T-helper 1 cell treated with Interleukin-12 subunit alpha and Interleukin-12 subunit beta and Interleukin-4 antibody, amounts not matched to agents 30 μg/mL and 1 μg/mL, for 36 hours (primary cell): ENCODE data around the gene SHISA8.

Source experiments
- H3K27ac Mint-ChIP-seq: one replicate; pipeline ENCODE4 v1.8.0; 2021; ENCODE audit warnings: mild to moderate bottlenecking, mixed read lengths
- H3K27me3 Mint-ChIP-seq: one replicate; pipeline ENCODE4 v1.8.0; 2021; ENCODE audit warnings: low read depth, mixed read lengths
- H3K36me3 Mint-ChIP-seq: one replicate; pipeline ENCODE4 v1.8.0; 2021; ENCODE audit warnings: low read depth, mixed read lengths
- H3K4me1 Mint-ChIP-seq: one replicate; pipeline ENCODE4 v1.8.0; 2021; ENCODE audit warnings: low read depth, mixed read lengths
- H3K4me3 Mint-ChIP-seq: one replicate; pipeline ENCODE4 v1.8.0; 2021; ENCODE audit warnings: mild to moderate bottlenecking, moderate library complexity, mixed read lengths
- H3K9me3 Mint-ChIP-seq: one replicate; pipeline ENCODE4 v1.8.0; 2021; ENCODE audit warnings: mixed read lengths

SHISA8 gene

DNA sequence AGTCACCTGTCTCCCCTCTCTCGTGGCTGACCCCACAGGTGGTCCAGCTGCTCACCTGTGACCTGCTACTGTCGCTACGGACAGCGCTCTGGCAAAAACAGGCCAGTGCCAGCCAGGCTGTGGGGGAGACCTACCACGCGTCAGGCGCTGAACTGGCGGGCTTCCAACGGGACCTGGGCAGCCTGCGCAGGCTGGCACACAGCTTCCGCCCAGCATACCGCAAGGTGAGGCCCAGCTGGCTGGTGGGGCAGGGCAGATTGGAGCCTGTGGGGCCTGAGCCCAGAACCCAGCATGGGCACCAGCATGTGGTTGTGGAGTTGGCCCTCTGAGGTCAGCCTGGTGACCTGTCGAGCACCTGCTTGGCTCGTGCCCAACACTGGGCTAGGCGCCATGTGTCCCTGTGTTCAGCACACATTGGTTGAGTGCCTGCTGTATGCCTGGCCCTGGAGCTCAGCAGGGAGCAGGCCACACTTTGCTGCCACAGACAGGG lies 11.9 kb downstream of the SHISA8 start:
- Mint-ChIP-seq H3K4me1 (peaks cover 7% of the 10 kb centered on the region), H3K4me3 (no peak overlapping the region), H3K27me3 (no peaks in the 10 kb centered on the region), H3K9me3 (no peaks in the 10 kb centered on the region), H3K27ac (no peak overlapping the region), H3K36me3 (peaks cover 19% of the 10 kb centered on the region)

- Mint-ChIP-seq H3K27ac (no peak overlapping the region), H3K27me3 (no peaks in the 10 kb centered on the region), H3K36me3 (peaks cover 21% of the 10 kb centered on the region), H3K4me3 (no peak overlapping the region), H3K9me3 (no peaks in the 10 kb centered on the region), H3K4me1 (no peaks in the 10 kb centered on the region)
Observed at GRCh38 chr22:41902016-41902415, 12.9 kb downstream of the SHISA8 start.

- Mint-ChIP-seq H3K9me3 (no peaks in the 10 kb centered on the region), H3K4me1 (no peaks in the 10 kb centered on the region), H3K27me3 (no peaks in the 10 kb centered on the region), H3K4me3 (no peak overlapping the region), H3K36me3 (peaks cover 26% of the 10 kb centered on the region), H3K27ac (no peak overlapping the region)
Observed at GRCh38 chr22:41900652-41901312, 14.1 kb downstream of the SHISA8 start.

GRCh38 chr22:41899992-41900651 lies 14.8 kb downstream of the SHISA8 start:
- H3K4me3 Mint-ChIP-seq, result no peak overlapping the region
- H3K36me3 Mint-ChIP-seq, result peaks cover 22% of the 10 kb centered on the region
- no peaks in the 10 kb centered on the region for H3K27me3 Mint-ChIP-seq
- no peak overlapping the region for H3K27ac Mint-ChIP-seq
- H3K9me3 Mint-ChIP-seq, result no peaks in the 10 kb centered on the region
- H3K4me1 Mint-ChIP-seq, result no peaks in the 10 kb centered on the region

DNA sequence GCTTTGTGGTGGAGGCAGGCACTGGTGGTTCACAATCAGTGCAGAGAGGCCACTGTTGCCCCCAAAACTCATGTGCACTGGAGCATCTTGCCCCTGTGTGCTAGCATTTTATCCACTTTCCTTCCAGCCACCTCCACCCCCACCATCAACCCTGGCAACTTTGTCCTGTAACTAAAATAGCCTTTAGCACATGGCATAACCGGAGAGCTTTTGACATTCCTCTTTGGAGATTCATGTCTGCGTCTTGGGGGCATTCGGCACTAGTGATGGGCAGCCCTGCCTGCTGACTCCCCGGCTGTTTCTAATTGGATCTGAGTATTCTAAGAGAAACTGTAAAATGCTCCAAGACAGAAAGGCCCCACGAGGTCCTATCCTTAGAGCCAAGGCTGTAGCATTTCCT lies 15.8 kb downstream of the SHISA8 start:
- Mint-ChIP-seq H3K27me3 (no peaks in the 10 kb centered on the region), H3K27ac (no peak overlapping the region), H3K36me3 (peaks cover 27% of the 10 kb centered on the region)

GRCh38 chr22:41898645-41899044 lies 16.2 kb downstream of the SHISA8 start:
- H3K9me3 Mint-ChIP-seq, result no peaks in the 10 kb centered on the region
- no peaks in the 10 kb centered on the region for H3K27me3 Mint-ChIP-seq
- H3K4me1 Mint-ChIP-seq, result no peaks in the 10 kb centered on the region
- no peak overlapping the region for H3K27ac Mint-ChIP-seq
- H3K36me3 Mint-ChIP-seq, result peaks cover 26% of the 10 kb centered on the region
- no peak overlapping the region for H3K4me3 Mint-ChIP-seq

More for the DNA sequence above, 15.8 kb downstream of the SHISA8 start:
- H3K4me3 Mint-ChIP-seq, result no peak overlapping the region
- no peaks in the 10 kb centered on the region for H3K9me3 Mint-ChIP-seq
- no peaks in the 10 kb centered on the region for H3K4me1 Mint-ChIP-seq

GRCh38 chr22:41893591-41894375 lies 21.1 kb downstream of the SHISA8 start:
- no peak overlapping the region for H3K27ac Mint-ChIP-seq
- no peaks in the 10 kb centered on the region for H3K4me1 Mint-ChIP-seq
- peaks cover 24% of the 10 kb centered on the region for H3K36me3 Mint-ChIP-seq
- no peaks in the 10 kb centered on the region for H3K9me3 Mint-ChIP-seq
- no peaks in the 10 kb centered on the region for H3K27me3 Mint-ChIP-seq
- H3K4me3 Mint-ChIP-seq, result no peak overlapping the region

GRCh38 chr22:41892721-41893120 lies 22.2 kb downstream of the SHISA8 start:
- H3K4me1 Mint-ChIP-seq, result no peaks in the 10 kb centered on the region
- H3K9me3 Mint-ChIP-seq, result no peaks in the 10 kb centered on the region
- no peak overlapping the region for H3K4me3 Mint-ChIP-seq
- no peak overlapping the region for H3K27ac Mint-ChIP-seq
- no peaks in the 10 kb centered on the region for H3K27me3 Mint-ChIP-seq
- peaks cover 29% of the 10 kb centered on the region for H3K36me3 Mint-ChIP-seq

DNA sequence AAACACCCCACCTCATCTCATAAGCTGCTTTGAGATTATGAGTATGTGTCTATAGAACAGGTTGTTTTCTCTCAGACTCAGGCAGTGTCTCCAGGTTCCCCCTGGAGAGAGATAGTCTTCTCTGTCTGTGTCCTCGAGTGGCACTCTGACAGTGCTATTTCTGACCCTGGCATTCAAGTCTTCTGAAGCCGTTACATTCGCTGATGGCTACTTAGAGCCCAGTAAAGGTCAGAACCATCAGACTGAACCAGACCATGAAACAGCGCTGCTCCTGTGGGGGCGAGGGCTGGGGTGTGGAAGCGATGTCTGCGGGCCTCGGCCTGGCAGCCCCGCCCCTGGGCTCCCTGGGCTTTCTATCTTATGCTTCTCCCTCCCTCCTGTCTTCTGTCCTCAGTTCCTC lies 23.5 kb downstream of the SHISA8 start:
- Mint-ChIP-seq H3K9me3 (no peaks in the 10 kb centered on the region), H3K27me3 (no peaks in the 10 kb centered on the region), H3K27ac (no peak overlapping the region), H3K36me3 (peaks cover 37% of the 10 kb centered on the region), H3K4me3 (no peak overlapping the region), H3K4me1 (no peaks in the 10 kb centered on the region)

- Mint-ChIP-seq H3K27me3 (no peaks in the 10 kb centered on the region), H3K27ac (no peak overlapping the region), H3K9me3 (no peaks in the 10 kb centered on the region), H3K4me3 (no peak overlapping the region), H3K4me1 (peaks cover 3% of the 10 kb centered on the region), H3K36me3 (peaks cover 44% of the 10 kb centered on the region)
Observed at GRCh38 chr22:41888627-41889200, 26.2 kb downstream of the SHISA8 start.

- Mint-ChIP-seq H3K36me3 (peaks cover 61% of the 10 kb centered on the region), H3K9me3 (no peaks in the 10 kb centered on the region), H3K27me3 (no peaks in the 10 kb centered on the region), H3K27ac (no peak overlapping the region), H3K4me3 (no peak overlapping the region), H3K4me1 (peaks cover 5% of the 10 kb centered on the region)
Observed at GRCh38 chr22:41885516-41885915, 29.4 kb downstream of the SHISA8 start.

GRCh38 chr22:41885116-41885515 lies 29.8 kb downstream of the SHISA8 start:
- H3K27ac Mint-ChIP-seq, result no peak overlapping the region
- H3K9me3 Mint-ChIP-seq, result no peaks in the 10 kb centered on the region
- H3K4me1 Mint-ChIP-seq, result peaks cover 5% of the 10 kb centered on the region
- peaks cover 61% of the 10 kb centered on the region for H3K36me3 Mint-ChIP-seq
- no peaks in the 10 kb centered on the region for H3K27me3 Mint-ChIP-seq
- no peak overlapping the region for H3K4me3 Mint-ChIP-seq

GRCh38 chr22:41883400-41883799 lies 31.5 kb downstream of the SHISA8 start:
- peaks cover 5% of the 10 kb centered on the region for H3K4me1 Mint-ChIP-seq
- no peak overlapping the region for H3K27ac Mint-ChIP-seq
- H3K9me3 Mint-ChIP-seq, result no peaks in the 10 kb centered on the region
- no peak overlapping the region for H3K4me3 Mint-ChIP-seq
- no peaks in the 10 kb centered on the region for H3K27me3 Mint-ChIP-seq
- H3K36me3 Mint-ChIP-seq, result peaks cover 65% of the 10 kb centered on the region

DNA sequence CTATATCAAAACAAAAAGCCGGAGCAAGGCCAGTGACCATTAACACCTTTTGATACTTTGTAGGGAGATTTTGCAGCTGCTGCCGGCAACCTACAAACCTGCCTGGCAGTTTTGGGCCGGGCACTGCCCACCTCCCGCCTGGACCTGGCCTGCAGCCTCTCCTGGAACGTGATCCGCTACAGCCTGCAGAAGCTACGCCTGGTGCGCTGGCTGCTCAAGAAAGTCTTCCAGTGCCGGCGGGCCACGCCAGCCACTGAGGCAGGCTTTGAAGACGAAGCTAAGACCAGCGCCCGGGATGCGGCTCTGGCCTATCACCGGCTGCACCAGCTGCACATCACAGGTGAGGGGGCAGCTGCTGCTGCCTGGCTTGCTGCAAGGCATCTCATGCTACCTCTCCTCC lies 34.2 kb downstream of the SHISA8 start:
- H3K4me1 Mint-ChIP-seq, result peaks cover 6% of the 10 kb centered on the region

More for the DNA sequence above, 34.2 kb downstream of the SHISA8 start:
- no peaks in the 10 kb centered on the region for H3K27me3 Mint-ChIP-seq
- H3K9me3 Mint-ChIP-seq, result no peaks in the 10 kb centered on the region
- H3K36me3 Mint-ChIP-seq, result peaks cover 58% of the 10 kb centered on the region
- no peak overlapping the region for H3K27ac Mint-ChIP-seq
- H3K4me3 Mint-ChIP-seq, result no peak overlapping the region
